Myocyte (in vitro differentiated cells): Measurements from ENCODE around the gene KRTAP16-1. TPM values are rescaled to one million over a fixed set of nuclear protein-coding genes. Genes with fewer than 3 reads are reported as not detected.
"Not testable (repeated sequence)": the region's sequence is repeated elsewhere in the genome, so short reads cannot be mapped to it uniquely, and the experiment has no call there.

Experiments
- DNase-seq: peaks from one replicate; pipeline ENCODE4 v3.0.0-alpha.2; 2012; ENCODE audit warnings: low read depth
- polyA plus RNA-seq: library from polyadenylated mRNA; unstranded; fragments of >200 nt; gene quantifications from one replicate; pipeline ENCODE4 v1.2.1, GENCODE V29; 2012; ENCODE audit warnings: missing spikeins
- total RNA-seq: library from RNA; depleted of rRNA; stranded (reverse); fragments of >200 nt; gene quantifications from 2 replicates; pipeline ENCODE4 v1.2.3, GENCODE V29; 2014

Gene KRTAP16-1
- total RNA-seq = not detected in 2 replicates
- polyA plus RNA-seq = not detected

- no peak for DNase-seq
Observed at GRCh38 chr17:41308918-41309359, at the start of gene KRTAP16-1. KRTAP16-1 (minus strand) TSS chr17:41309309; CDS start chr17:41309253, 56 bp downstream.

DNA sequence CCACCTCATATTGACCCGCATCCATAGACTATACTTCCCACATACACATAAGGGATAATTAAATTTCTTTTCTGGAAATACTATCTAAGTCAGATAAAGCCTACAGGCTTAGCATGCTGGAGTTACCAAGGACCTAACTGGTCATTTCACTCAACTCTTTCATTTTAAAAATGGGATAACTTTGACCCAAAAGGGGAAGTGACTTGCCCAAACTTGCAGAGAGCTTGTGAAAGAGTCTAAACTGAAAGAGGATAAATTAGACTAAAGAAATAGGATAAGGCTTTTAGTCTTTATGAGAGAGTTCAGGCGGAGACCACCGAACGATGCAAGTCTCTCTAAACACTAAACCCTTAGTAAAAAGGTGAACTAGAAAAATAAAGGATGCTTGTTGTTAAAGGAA is 45.4 kb upstream of the KRTAP16-1 start:
- DNase-seq = no peak

GRCh38 chr17:41352597-41353366 is 43.7 kb upstream of the KRTAP16-1 start:
- peak; percentile 8 for DNase-seq

DNA sequence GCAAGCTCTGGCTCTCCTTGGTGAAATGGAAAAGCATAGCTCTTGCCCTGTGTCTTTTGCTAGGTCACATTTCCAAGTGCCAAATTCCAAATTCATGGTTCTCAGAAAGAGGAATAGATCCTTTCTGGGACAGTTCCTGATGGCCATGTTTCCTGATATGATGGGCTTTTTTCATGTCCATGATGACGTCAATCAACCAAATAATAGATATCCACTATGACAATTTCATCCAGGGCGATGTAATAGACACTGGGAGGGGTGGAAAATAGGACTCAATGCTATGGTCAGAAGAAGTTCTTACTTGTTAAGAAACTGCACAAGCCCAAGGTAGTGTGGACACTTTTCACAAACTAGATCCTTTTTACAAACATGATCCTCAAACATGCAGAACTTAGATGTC is 42.1 kb upstream of the KRTAP16-1 start:
- DNase-seq = no peak

DNA sequence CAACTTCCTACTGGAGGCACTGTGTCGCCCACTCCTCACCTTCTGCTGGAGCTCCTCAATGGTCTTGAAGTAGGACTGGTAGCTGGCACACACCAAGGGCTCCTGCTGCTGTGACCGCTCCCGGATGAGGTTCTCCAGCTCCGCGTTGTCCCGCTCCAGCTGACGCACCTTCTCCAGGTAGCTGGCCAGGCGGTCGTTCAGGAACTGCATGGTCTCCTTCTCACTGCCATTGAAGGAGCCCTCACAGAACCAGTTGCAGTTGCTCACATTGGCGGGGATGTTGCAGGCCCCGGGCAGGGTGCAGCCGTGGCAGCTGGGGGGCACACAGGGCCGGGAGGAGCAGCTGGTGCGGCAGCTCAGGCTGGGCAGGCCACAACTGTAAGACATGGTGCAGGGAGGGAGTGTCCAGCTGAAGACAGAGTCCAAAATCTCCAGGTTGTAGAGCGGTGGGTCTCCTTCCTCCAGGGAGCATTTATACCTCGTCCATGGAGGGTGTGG is 41.3 kb upstream of the KRTAP16-1 start, which contains the start of gene KRT33A:
KRT33A (minus strand) TSS at position 448 of the 498 bp plus-strand sequence; CDS start at position 387, 61 bp downstream.
- not testable (repeated sequence) for DNase-seq

DNA sequence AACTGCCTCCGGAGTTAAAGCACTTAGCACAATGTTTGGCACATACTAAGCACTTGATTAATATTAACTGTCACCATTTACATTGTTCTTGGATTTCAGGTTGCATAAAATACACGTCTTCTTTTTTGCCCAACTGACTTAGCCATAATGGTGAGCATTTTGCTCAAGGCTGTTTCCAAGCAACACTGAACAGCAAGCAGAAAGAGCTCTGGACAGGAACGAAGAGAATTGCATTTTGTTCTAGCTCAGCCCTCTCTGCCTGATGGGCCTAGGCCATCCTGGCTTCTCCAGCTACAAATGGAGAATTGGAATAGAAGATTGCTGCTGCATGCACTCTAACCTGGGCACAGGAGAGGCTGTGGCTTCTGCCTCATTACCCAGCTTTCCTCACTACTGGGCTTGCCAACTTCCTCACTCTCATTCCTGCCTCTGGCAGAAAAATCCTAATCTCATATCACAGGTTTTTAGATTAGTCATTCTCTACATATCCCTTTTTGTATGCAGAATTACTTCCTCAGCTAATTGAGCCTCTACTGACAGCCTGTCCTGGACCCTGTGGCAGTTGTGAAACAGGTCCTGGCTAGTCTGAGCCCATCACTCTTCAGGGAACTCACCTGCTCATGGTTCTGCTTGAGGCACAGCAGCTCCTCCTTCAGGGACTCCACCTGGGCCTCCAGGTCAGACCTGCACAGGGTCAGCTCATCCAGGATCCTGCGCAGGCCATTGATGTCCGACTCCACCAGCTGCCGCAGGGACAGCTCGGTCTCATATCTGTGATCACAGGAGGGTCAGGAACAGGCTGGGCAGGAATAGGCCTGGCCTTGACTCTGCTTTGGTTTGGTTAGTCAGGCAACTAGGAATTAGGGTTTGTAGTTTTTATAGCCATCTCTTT is 39.0 kb upstream of the KRTAP16-1 start:
- no peak for DNase-seq

GRCh38 chr17:41346421-41346820 is 37.3 kb upstream of the KRTAP16-1 start:
- not testable (repeated sequence) for DNase-seq

- no peak for DNase-seq
Observed at GRCh38 chr17:41345992-41346391, 36.9 kb upstream of the KRTAP16-1 start.

GRCh38 chr17:41343029-41343428 is 33.9 kb upstream of the KRTAP16-1 start:
- DNase-seq = no peak

DNA sequence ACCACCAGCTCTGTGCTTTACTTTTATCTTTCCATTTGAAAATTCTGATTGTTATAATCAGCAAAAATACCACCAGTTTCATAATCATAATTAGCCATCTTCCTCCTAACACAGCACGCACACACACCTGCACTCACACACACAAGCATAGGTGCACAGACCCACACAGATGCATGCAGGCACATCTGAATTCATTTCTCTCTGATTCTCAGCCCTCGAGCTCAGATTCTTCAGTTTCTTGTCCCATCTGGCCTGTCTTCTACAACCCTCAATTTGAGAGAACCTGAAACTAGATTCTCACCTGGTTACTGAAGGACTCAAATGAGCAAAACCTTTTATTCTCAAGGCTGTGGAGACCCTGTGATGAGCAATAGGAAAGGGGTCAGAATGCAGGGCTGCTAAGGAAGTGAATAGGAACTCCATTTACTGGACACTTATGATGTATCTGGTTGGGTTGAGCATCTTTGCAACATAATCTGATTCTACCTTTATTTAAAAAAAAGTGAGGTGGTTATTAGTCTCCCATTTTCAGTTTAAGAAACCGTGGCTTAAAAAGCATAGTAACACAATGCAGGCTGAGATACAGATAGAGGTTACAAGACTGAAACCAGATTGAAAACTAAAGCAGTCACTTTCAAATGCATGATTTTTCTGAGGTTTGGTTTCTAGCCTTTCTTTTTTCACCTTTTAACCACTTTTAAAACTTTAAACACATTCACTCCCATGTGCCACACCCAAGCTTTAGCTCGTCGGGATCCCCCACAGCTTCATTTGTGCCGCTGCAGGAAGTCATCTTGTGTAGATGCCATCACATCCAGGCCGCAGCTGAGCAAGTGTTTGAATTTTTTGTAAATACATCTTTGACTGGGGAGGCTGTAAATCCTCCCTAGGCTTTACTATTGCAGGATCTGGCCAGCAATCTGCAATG is 32.1 kb upstream of the KRTAP16-1 start:
- no peak for DNase-seq

GRCh38 chr17:41340494-41340893 is 31.4 kb upstream of the KRTAP16-1 start:
- no peak for DNase-seq

- DNase-seq = no peak
Observed at GRCh38 chr17:41339571-41340172, 30.6 kb upstream of the KRTAP16-1 start.

- DNase-seq = no peak
Observed at GRCh38 chr17:41338961-41339485, 29.9 kb upstream of the KRTAP16-1 start.

GRCh38 chr17:41335747-41336146 is 26.6 kb upstream of the KRTAP16-1 start:
- DNase-seq = no peak

- no peak for DNase-seq
Observed at GRCh38 chr17:41334385-41335305, 25.5 kb upstream of the KRTAP16-1 start.

- no peak for DNase-seq
Observed at GRCh38 chr17:41333836-41334235, 24.7 kb upstream of the KRTAP16-1 start.

DNA sequence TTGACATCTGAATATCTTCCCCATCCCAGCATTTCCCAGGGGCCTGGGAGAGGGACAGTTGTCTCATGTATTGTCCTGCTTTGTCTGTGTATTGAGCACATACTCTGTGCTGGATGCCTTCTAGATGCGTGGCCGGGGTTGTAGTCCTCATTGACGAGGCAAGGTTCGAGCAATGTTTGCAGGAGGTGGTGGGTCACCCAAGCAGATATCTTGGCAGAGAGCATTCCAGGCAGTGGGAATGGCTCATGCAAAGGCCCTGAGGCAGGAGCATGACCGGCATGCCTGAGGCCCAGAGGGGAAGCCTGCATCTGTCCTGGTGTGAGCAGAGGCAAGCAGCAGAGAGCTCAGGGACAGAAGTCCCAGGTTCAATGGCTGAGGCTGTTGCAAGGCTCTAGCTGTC is 24.0 kb upstream of the KRTAP16-1 start:
- no peak for DNase-seq

DNA sequence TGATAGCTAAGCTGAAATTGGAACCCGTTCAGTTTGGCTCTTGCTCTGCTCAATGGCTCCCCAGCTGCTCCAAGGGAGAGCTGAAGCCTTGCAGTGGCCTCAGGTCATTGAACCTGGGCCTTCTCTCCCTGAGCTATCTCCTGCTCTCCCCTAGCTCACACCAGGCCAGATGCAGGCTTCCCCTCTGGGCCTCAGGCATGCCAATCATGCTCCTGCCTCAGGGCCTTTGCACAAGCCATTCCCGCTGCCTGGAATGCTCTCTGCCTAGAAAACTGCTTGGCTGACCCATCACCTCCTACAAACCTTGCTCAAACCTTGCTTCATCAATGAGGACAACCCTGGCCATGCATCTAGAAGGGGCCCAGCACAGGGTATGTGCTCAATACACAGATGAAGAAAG is 23.1 kb upstream of the KRTAP16-1 start:
- DNase-seq = no peak

DNA sequence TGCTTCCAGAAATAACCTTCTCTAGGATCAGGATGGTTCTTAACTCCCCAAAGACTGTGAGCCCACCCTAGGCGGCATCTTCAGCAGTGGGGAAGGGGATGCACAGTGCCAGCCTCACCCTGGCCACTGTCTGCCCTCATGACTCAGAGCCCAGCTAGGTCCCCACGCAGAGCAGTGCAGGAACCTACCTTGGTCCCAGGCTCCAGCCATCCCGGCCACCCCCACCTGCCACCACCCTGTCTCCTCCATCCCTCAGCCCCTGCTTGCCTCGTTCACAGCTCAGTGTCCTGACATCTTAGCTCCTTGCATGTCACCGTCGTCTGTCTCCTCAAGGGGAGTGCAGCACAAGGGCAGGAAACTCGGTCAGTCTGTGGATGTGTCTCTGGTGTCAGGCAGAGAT is 22.5 kb upstream of the KRTAP16-1 start:
- DNase-seq = no peak
